Measurements from ENCODE around the gene KBTBD13. TPM values are rescaled to one million over a fixed set of nuclear protein-coding genes. Genes with fewer than 3 reads are reported as not detected.

KBTBD13 gene
- total RNA-seq, 1 donor from 2014 or later = 1.6 TPM

GRCh38 chr15:65101891-65102708 lies 25.6 kb downstream of the KBTBD13 start:
- H3K9me3 ChIP-seq (ENCODE audit: control insufficient read depth in 3 of 3, low read length in 3 of 3) = no peaks in the 10 kb centered on the region
- peaks cover 3 to 9% (median 3%) of the 10 kb centered on the region in 3 donors for H3K4me1 ChIP-seq (ENCODE audit: control insufficient read depth in 3 of 3, insufficient read depth in 3 of 3, low read length in 3 of 3)
- H3K4me3 ChIP-seq (ENCODE audit: low read length in 3 of 3) = no peak overlapping the region
- no peak overlapping the region for H3K9ac ChIP-seq (ENCODE audit: low read depth in 1 of 3, low read length in 3 of 3)
- peaks cover 39 to 46% (median 40%) of the 10 kb centered on the region in 3 donors for H3K36me3 ChIP-seq (ENCODE audit: control insufficient read depth in 3 of 3, insufficient read depth in 3 of 3, low read length in 3 of 3)
- no peaks in the 10 kb centered on the region for H3K27me3 ChIP-seq (ENCODE audit: control insufficient read depth in 3 of 3, insufficient read depth in 3 of 3, low read length in 3 of 3)
- H3K27ac ChIP-seq (ENCODE audit: low read depth, low read length) = no peak overlapping the region

GRCh38 chr15:65102912-65103311 lies 26.4 kb downstream of the KBTBD13 start:
- H3K36me3 ChIP-seq (ENCODE audit: control insufficient read depth in 3 of 3, insufficient read depth in 3 of 3, low read length in 3 of 3) = peaks cover 31 to 43% (median 36%) of the 10 kb centered on the region in 3 donors
- H3K9me3 ChIP-seq (ENCODE audit: control insufficient read depth in 3 of 3, low read length in 3 of 3) = no peaks in the 10 kb centered on the region
- H3K27ac ChIP-seq (ENCODE audit: low read depth, low read length) = no peak overlapping the region
- H3K9ac ChIP-seq (ENCODE audit: low read depth in 1 of 3, low read length in 3 of 3) = no peak overlapping the region
- H3K4me3 ChIP-seq (ENCODE audit: low read length in 3 of 3) = no peak overlapping the region
- H3K4me1 ChIP-seq (ENCODE audit: control insufficient read depth in 3 of 3, insufficient read depth in 3 of 3, low read length in 3 of 3) = peaks cover 0 to 6% (median 2%) of the 10 kb centered on the region in 3 donors
- no peaks in the 10 kb centered on the region for H3K27me3 ChIP-seq (ENCODE audit: control insufficient read depth in 3 of 3, insufficient read depth in 3 of 3, low read length in 3 of 3)

GRCh38 chr15:65105038-65105437 lies 28.5 kb downstream of the KBTBD13 start:
- H3K9ac ChIP-seq (ENCODE audit: low read depth in 1 of 3, low read length in 3 of 3) = no peak overlapping the region
- H3K27me3 ChIP-seq (ENCODE audit: control insufficient read depth in 3 of 3, insufficient read depth in 3 of 3, low read length in 3 of 3) = no peaks in the 10 kb centered on the region
- H3K4me3 ChIP-seq (ENCODE audit: low read length in 3 of 3) = no peak overlapping the region
- peaks cover 17 to 23% (median 19%) of the 10 kb centered on the region in 3 donors for H3K36me3 ChIP-seq (ENCODE audit: control insufficient read depth in 3 of 3, insufficient read depth in 3 of 3, low read length in 3 of 3)
- H3K4me1 ChIP-seq (ENCODE audit: control insufficient read depth in 3 of 3, insufficient read depth in 3 of 3, low read length in 3 of 3) = peaks cover 0 to 6% (median 2%) of the 10 kb centered on the region in 3 donors
- H3K9me3 ChIP-seq (ENCODE audit: control insufficient read depth in 3 of 3, low read length in 3 of 3) = no peaks in the 10 kb centered on the region
- no peak overlapping the region for H3K27ac ChIP-seq (ENCODE audit: low read depth, low read length)

- no peaks in the 10 kb centered on the region for H3K27me3 ChIP-seq (ENCODE audit: control insufficient read depth in 3 of 3, insufficient read depth in 3 of 3, low read length in 3 of 3)
- H3K9ac ChIP-seq (ENCODE audit: low read depth in 1 of 3, low read length in 3 of 3) = no peak overlapping the region
- H3K4me1 ChIP-seq (ENCODE audit: control insufficient read depth in 3 of 3, insufficient read depth in 3 of 3, low read length in 3 of 3) = peaks cover 0 to 6% (median 2%) of the 10 kb centered on the region in 3 donors
- no peak overlapping the region for H3K27ac ChIP-seq (ENCODE audit: low read depth, low read length)
- no peak overlapping the region for H3K4me3 ChIP-seq (ENCODE audit: low read length in 3 of 3)
- peaks cover 7 to 16% (median 16%) of the 10 kb centered on the region in 3 donors for H3K36me3 ChIP-seq (ENCODE audit: control insufficient read depth in 3 of 3, insufficient read depth in 3 of 3, low read length in 3 of 3)
- no peaks in the 10 kb centered on the region for H3K9me3 ChIP-seq (ENCODE audit: control insufficient read depth in 3 of 3, low read length in 3 of 3)
Observed at GRCh38 chr15:65106011-65106590, 29.6 kb downstream of the KBTBD13 start.

GRCh38 chr15:65110676-65111292 lies 34.2 kb downstream of the KBTBD13 start:
- Histone ChIP-seq H3K27ac (ENCODE audit: low read depth, low read length) (no peak overlapping the region), H3K9me3 (ENCODE audit: control insufficient read depth in 3 of 3, low read length in 3 of 3) (no peaks in the 10 kb centered on the region), H3K27me3 (ENCODE audit: control insufficient read depth in 3 of 3, insufficient read depth in 3 of 3, low read length in 3 of 3) (no peaks in the 10 kb centered on the region), H3K4me1 (ENCODE audit: control insufficient read depth in 3 of 3, insufficient read depth in 3 of 3, low read length in 3 of 3) (peaks cover 0 to 2% (median 0%) of the 10 kb centered on the region in 3 donors), H3K36me3 (ENCODE audit: control insufficient read depth in 3 of 3, insufficient read depth in 3 of 3, low read length in 3 of 3) (peaks cover 13 to 33% (median 20%) of the 10 kb centered on the region in 3 donors), H3K4me3 (ENCODE audit: low read length in 3 of 3) (no peak overlapping the region), H3K9ac (ENCODE audit: low read depth in 1 of 3, low read length in 3 of 3) (no peak overlapping the region)

- Histone ChIP-seq H3K27me3 (ENCODE audit: control insufficient read depth in 3 of 3, insufficient read depth in 3 of 3, low read length in 3 of 3) (no peaks in the 10 kb centered on the region), H3K36me3 (ENCODE audit: control insufficient read depth in 3 of 3, insufficient read depth in 3 of 3, low read length in 3 of 3) (peaks cover 22 to 60% (median 39%) of the 10 kb centered on the region in 3 donors)
Observed at GRCh38 chr15:65115086-65115485, 38.5 kb downstream of the KBTBD13 start, which contains the start of gene UBAP1L. UBAP1L (minus strand) TSS chr15:65115200; CDS start chr15:65106215, 8,985 bp downstream.

GRCh38 chr15:65115542-65115941 lies 39.0 kb downstream of the KBTBD13 start:
- H3K27me3 ChIP-seq (ENCODE audit: control insufficient read depth in 3 of 3, insufficient read depth in 3 of 3, low read length in 3 of 3) = no peaks in the 10 kb centered on the region
- peaks cover 22 to 60% (median 39%) of the 10 kb centered on the region in 3 donors for H3K36me3 ChIP-seq (ENCODE audit: control insufficient read depth in 3 of 3, insufficient read depth in 3 of 3, low read length in 3 of 3)
- H3K4me3 ChIP-seq (ENCODE audit: low read length in 3 of 3) = no peak overlapping the region
- H3K9me3 ChIP-seq (ENCODE audit: control insufficient read depth in 3 of 3, low read length in 3 of 3) = no peaks in the 10 kb centered on the region
- no peak overlapping the region for H3K27ac ChIP-seq (ENCODE audit: low read depth, low read length)
- H3K4me1 ChIP-seq (ENCODE audit: control insufficient read depth in 3 of 3, insufficient read depth in 3 of 3, low read length in 3 of 3) = peaks cover 0 to 2% (median 0%) of the 10 kb centered on the region in 3 donors
- no peak overlapping the region for H3K9ac ChIP-seq (ENCODE audit: low read depth in 1 of 3, low read length in 3 of 3)

More at GRCh38 chr15:65115086-65115485, 38.5 kb downstream of the KBTBD13 start, which contains the start of gene UBAP1L:
- Histone ChIP-seq H3K27ac (ENCODE audit: low read depth, low read length) (no peak within 1 kb of the TSS), H3K4me3 (ENCODE audit: low read length in 3 of 3) (no peak within 1 kb of the TSS), H3K9ac (ENCODE audit: low read depth in 1 of 3, low read length in 3 of 3) (no peak within 1 kb of the TSS), H3K9me3 (ENCODE audit: control insufficient read depth in 3 of 3, low read length in 3 of 3) (no peaks in the 10 kb centered on the region), H3K4me1 (ENCODE audit: control insufficient read depth in 3 of 3, insufficient read depth in 3 of 3, low read length in 3 of 3) (peaks cover 0 to 2% (median 0%) of the 10 kb centered on the region in 3 donors)

Small RNA genes lying within 50 kb of the gene (small RNA-seq; reads per million reads assigned to genes)
- not detected for gene AC013553.1

Other genes starting within 250 kb of the KBTBD13 start
- gene PLEKHO2, start 234.8 kb upstream of the KBTBD13 start, total RNA-seq = 16.7 TPM
- 2.6 TPM for gene ANKDD1A, start 164.8 kb upstream of the KBTBD13 start, total RNA-seq
- gene SPG21, start 86.8 kb upstream of the KBTBD13 start, total RNA-seq = 76.2 TPM
- gene MTFMT, start 47.1 kb upstream of the KBTBD13 start, total RNA-seq = 6.8 TPM
- 0.52 TPM for gene SLC51B, start 31.4 kb upstream of the KBTBD13 start, total RNA-seq
- 15.1 TPM for gene RASL12, start 8.8 kb upstream of the KBTBD13 start, total RNA-seq
- gene UBAP1L, start 38.5 kb downstream of the KBTBD13 start, total RNA-seq = 2.1 TPM
- gene PDCD7, start 57.1 kb downstream of the KBTBD13 start, total RNA-seq = 11.5 TPM
- 42.3 TPM for gene CLPX, start 108.6 kb downstream of the KBTBD13 start, total RNA-seq
- 38.1 TPM for gene CILP, start 134.7 kb downstream of the KBTBD13 start, total RNA-seq
- gene PARP16, start 210.1 kb downstream of the KBTBD13 start, total RNA-seq = 7.3 TPM
- not detected for gene RNU5A-1, start 219.3 kb downstream of the KBTBD13 start, total RNA-seq
- not detected for gene RNU5B-1, start 227.9 kb downstream of the KBTBD13 start, total RNA-seq